Measurements from ENCODE around the gene PAX7. TPM values are rescaled to one million over a fixed set of nuclear protein-coding genes. Genes with fewer than 3 reads are reported as not detected.

PAX7 gene
- total RNA-seq, 4 donors from 2014 or later = not detected

GRCh38 chr1:18668046-18668445 lies 37.4 kb downstream of the PAX7 start:
- no peak for TF ChIP-seq POLR2AphosphoS5 (IDR thresholded peaks at IDR 0.05)
- TF ChIP-seq EP300 (IDR thresholded peaks at IDR 0.05) = no peak
- TF ChIP-seq CTCF (IDR thresholded peaks at IDR 0.05) = no peak
- no peak for TF ChIP-seq POLR2A (IDR thresholded peaks at IDR 0.05; ENCODE audit: low read depth)
- Histone ChIP-seq H3K36me3 (no peaks in the 10 kb centered on the region), H3K4me1 (no peaks in the 10 kb centered on the region), H3K27ac (replicated peaks in 1 of 4) (no peak overlapping the region), H3K9me3 (no peaks in the 10 kb centered on the region), H3K27me3 (peaks cover 0 to 85% (median 3%) of the 10 kb centered on the region in 4 donors), H3K4me3 (no peak overlapping the region)
- 24% methylated on average over 2 of the region's 2 CpGs for WGBS
- intact Hi-C loops (cut with DNase I) = no loop called here
- DNase-seq (ENCODE audit: extremely low spot score) = no peak

- H3K27me3 ChIP-seq = peaks cover 0 to 83% (median 3%) of the 10 kb centered on the region in 4 donors
- TF ChIP-seq POLR2AphosphoS5 (IDR thresholded peaks at IDR 0.05) (no peak), EP300 (IDR thresholded peaks at IDR 0.05) (no peak)
- intact Hi-C loops (cut with DNase I) = no loop called here
These were observed 38.2 kb downstream of the PAX7 start for GRCh38 chr1:18668750-18669404.

GRCh38 chr1:18670121-18670867 lies 39.6 kb downstream of the PAX7 start:
- no peaks in the 10 kb centered on the region for H3K36me3 ChIP-seq
- H3K4me1 ChIP-seq = no peaks in the 10 kb centered on the region
- peaks cover 0 to 83% (median 4%) of the 10 kb centered on the region in 4 donors for H3K27me3 ChIP-seq
- intact Hi-C loops (cut with DNase I) = no loop called here
- no peak overlapping the region for H3K4me3 ChIP-seq
- H3K27ac ChIP-seq (replicated peaks in 1 of 4) = no peak overlapping the region
- no peak for TF ChIP-seq EP300 (IDR thresholded peaks at IDR 0.05)
- TF ChIP-seq POLR2AphosphoS5 (IDR thresholded peaks at IDR 0.05) = no peak
- TF ChIP-seq POLR2A (IDR thresholded peaks at IDR 0.05; ENCODE audit: low read depth) = no peak
- TF ChIP-seq CTCF (IDR thresholded peaks at IDR 0.05) = no peak
- DNase-seq (ENCODE audit: extremely low spot score) = no peak
- 87% methylated on average over 13 of the region's 13 CpGs for WGBS
- no peaks in the 10 kb centered on the region for H3K9me3 ChIP-seq

More at GRCh38 chr1:18668750-18669404, 38.2 kb downstream of the PAX7 start:
- 78% methylated on average over 2 of the region's 4 CpGs for WGBS
- no peaks in the 10 kb centered on the region for H3K9me3 ChIP-seq
- no peak for DNase-seq (ENCODE audit: extremely low spot score)
- no peak overlapping the region for H3K4me3 ChIP-seq
- no peaks in the 10 kb centered on the region for H3K4me1 ChIP-seq
- no peak overlapping the region for H3K27ac ChIP-seq (replicated peaks in 1 of 4)
- H3K36me3 ChIP-seq = no peaks in the 10 kb centered on the region

- Histone ChIP-seq H3K36me3 (no peaks in the 10 kb centered on the region), H3K27me3 (peaks cover 0 to 83% (median 7%) of the 10 kb centered on the region in 4 donors), H3K4me1 (no peaks in the 10 kb centered on the region), H3K4me3 (no peak overlapping the region), H3K9me3 (no peaks in the 10 kb centered on the region), H3K27ac (replicated peaks in 1 of 4) (no peak overlapping the region)
- no peak for DNase-seq (ENCODE audit: extremely low spot score)
- intact Hi-C loops (cut with DNase I) = no loop called here
- WGBS = 84% methylated on average over 5 of the region's 5 CpGs
- TF ChIP-seq POLR2AphosphoS5 (IDR thresholded peaks at IDR 0.05) (no peak), EP300 (IDR thresholded peaks at IDR 0.05) (no peak), POLR2A (IDR thresholded peaks at IDR 0.05; ENCODE audit: low read depth) (no peak), CTCF (IDR thresholded peaks at IDR 0.05) (no peak)
These were observed 40.2 kb downstream of the PAX7 start for GRCh38 chr1:18670868-18671225.

- TF ChIP-seq EP300 (IDR thresholded peaks at IDR 0.05) (no peak), CTCF (IDR thresholded peaks at IDR 0.05) (no peak), POLR2AphosphoS5 (IDR thresholded peaks at IDR 0.05) (no peak), POLR2A (IDR thresholded peaks at IDR 0.05; ENCODE audit: low read depth) (no peak)
- intact Hi-C loops (cut with DNase I) = no loop called here
- no peak overlapping the region for H3K27ac ChIP-seq (replicated peaks in 1 of 4)
- DNase-seq (ENCODE audit: extremely low spot score) = no peak
- no peaks in the 10 kb centered on the region for H3K9me3 ChIP-seq
- 52% methylated on average over 5 of the region's 5 CpGs for WGBS
- H3K4me1 ChIP-seq = no peaks in the 10 kb centered on the region
- H3K4me3 ChIP-seq = no peak overlapping the region
- peaks cover 0 to 80% (median 10%) of the 10 kb centered on the region in 4 donors for H3K27me3 ChIP-seq
- H3K36me3 ChIP-seq = no peaks in the 10 kb centered on the region
These were observed 43.3 kb downstream of the PAX7 start for GRCh38 chr1:18673976-18674375.
